HG02852 (cell line): Measurements from ENCODE around the gene AUH.

Source experiments
- ATAC-seq: cut with Tn5 transposase; IDR thresholded peaks from one replicate; pipeline ENCODE4 v1.9.1; 2021; ENCODE audit warnings: mild to moderate bottlenecking, moderate library complexity; ENCODE audit not compliant: unreplicated experiment

Gene AUH

GRCh38 chr9:91298311-91298710, 63.4 kb downstream of the AUH start:
- no peak for ATAC-seq

GRCh38 chr9:91297306-91297705, 64.4 kb downstream of the AUH start:
- ATAC-seq, result no peak

- ATAC-seq, result no peak
These were observed 65.4 kb downstream of the AUH start for GRCh38 chr9:91296354-91296753.

- no peak for ATAC-seq
These were observed 66.4 kb downstream of the AUH start for GRCh38 chr9:91295357-91295756.

GRCh38 chr9:91291866-91292265, 69.9 kb downstream of the AUH start:
- no peak for ATAC-seq

GRCh38 chr9:91289244-91289643, 72.5 kb downstream of the AUH start:
- ATAC-seq, result no peak

- ATAC-seq, result no peak
These were observed 75.9 kb downstream of the AUH start for GRCh38 chr9:91285729-91286353.

- no peak for ATAC-seq
These were observed 79.4 kb downstream of the AUH start for GRCh38 chr9:91282292-91282691.

GRCh38 chr9:91279296-91280204, 82.2 kb downstream of the AUH start:
- ATAC-seq, result no peak

- no peak for ATAC-seq
These were observed 85.2 kb downstream of the AUH start for GRCh38 chr9:91276513-91276912.

GRCh38 chr9:91275655-91276054, 86.1 kb downstream of the AUH start:
- ATAC-seq, result no peak

GRCh38 chr9:91274949-91275492, 86.7 kb downstream of the AUH start:
- ATAC-seq, result no peak

- ATAC-seq, result peak; percentile 48
These were observed 87.7 kb downstream of the AUH start for GRCh38 chr9:91273853-91274552.

- no peak for ATAC-seq
These were observed 90.6 kb downstream of the AUH start for GRCh38 chr9:91271156-91271555.

- no peak for ATAC-seq
These were observed 91.7 kb downstream of the AUH start for GRCh38 chr9:91269907-91270491.

GRCh38 chr9:91266448-91266847, 95.3 kb downstream of the AUH start:
- ATAC-seq, result no peak

GRCh38 chr9:91265514-91265913, 96.2 kb downstream of the AUH start:
- ATAC-seq, result no peak

GRCh38 chr9:91261417-91261816, 100.3 kb downstream of the AUH start:
- ATAC-seq, result no peak

GRCh38 chr9:91259162-91259561, 102.6 kb downstream of the AUH start:
- ATAC-seq, result no peak

- ATAC-seq, result no peak
These were observed 103.3 kb downstream of the AUH start for GRCh38 chr9:91258451-91258850.

- no peak for ATAC-seq
These were observed 105.5 kb downstream of the AUH start for GRCh38 chr9:91256235-91256634.
